ENCODE measurements around the gene OPHN1. TPM values are rescaled to one million over a fixed set of nuclear protein-coding genes. Genes with fewer than 3 reads are reported as not detected.

The OPHN1 gene
- total RNA-seq, 1 experiment from 2014 or later: 3.9 TPM

GRCh38 chrX:68043713-68044438, 389.4 kb downstream of the OPHN1 start:
- no peak for DNase-seq (ENCODE audit: low spot score)
- in situ Hi-C loops (cut with HindIII; ENCODE audit: low sequenced_read_pairs): no loop called here

GRCh38 chrX:68041110-68041509, 392.2 kb downstream of the OPHN1 start:
- in situ Hi-C loops (cut with HindIII; ENCODE audit: low sequenced_read_pairs): no loop called here
- DNase-seq (ENCODE audit: low spot score): no peak

GRCh38 chrX:68018248-68019203, 414.8 kb downstream of the OPHN1 start:
- DNase-seq (ENCODE audit: low spot score): no peak
- in situ Hi-C loops (cut with HindIII; ENCODE audit: low sequenced_read_pairs): no loop called here

GRCh38 chrX:67998540-67998939, 434.8 kb downstream of the OPHN1 start:
- in situ Hi-C loops (cut with HindIII; ENCODE audit: low sequenced_read_pairs): no loop called here
- no peak for DNase-seq (ENCODE audit: low spot score)

Other genes with a start within 250 kb of the OPHN1 start
- 9.4 and 15.7 TPM in 2 replicates for gene YIPF6, start 65.6 kb upstream of the OPHN1 start, total RNA-seq (2014; rRNA removed; shearing (Covaris generic))
- 0.31 and 0.98 TPM in 2 replicates for gene STARD8, start 214.2 kb upstream of the OPHN1 start, total RNA-seq (2014; rRNA removed; shearing (Covaris generic))